ENCODE results near the gene NUP58.

NUP58 gene, protein sequence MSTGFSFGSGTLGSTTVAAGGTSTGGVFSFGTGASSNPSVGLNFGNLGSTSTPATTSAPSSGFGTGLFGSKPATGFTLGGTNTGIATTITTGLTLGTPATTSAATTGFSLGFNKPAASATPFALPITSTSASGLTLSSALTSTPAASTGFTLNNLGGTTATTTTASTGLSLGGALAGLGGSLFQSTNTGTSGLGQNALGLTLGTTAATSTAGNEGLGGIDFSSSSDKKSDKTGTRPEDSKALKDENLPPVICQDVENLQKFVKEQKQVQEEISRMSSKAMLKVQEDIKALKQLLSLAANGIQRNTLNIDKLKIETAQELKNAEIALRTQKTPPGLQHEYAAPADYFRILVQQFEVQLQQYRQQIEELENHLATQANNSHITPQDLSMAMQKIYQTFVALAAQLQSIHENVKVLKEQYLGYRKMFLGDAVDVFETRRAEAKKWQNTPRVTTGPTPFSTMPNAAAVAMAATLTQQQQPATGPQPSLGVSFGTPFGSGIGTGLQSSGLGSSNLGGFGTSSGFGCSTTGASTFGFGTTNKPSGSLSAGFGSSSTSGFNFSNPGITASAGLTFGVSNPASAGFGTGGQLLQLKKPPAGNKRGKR

DNA sequence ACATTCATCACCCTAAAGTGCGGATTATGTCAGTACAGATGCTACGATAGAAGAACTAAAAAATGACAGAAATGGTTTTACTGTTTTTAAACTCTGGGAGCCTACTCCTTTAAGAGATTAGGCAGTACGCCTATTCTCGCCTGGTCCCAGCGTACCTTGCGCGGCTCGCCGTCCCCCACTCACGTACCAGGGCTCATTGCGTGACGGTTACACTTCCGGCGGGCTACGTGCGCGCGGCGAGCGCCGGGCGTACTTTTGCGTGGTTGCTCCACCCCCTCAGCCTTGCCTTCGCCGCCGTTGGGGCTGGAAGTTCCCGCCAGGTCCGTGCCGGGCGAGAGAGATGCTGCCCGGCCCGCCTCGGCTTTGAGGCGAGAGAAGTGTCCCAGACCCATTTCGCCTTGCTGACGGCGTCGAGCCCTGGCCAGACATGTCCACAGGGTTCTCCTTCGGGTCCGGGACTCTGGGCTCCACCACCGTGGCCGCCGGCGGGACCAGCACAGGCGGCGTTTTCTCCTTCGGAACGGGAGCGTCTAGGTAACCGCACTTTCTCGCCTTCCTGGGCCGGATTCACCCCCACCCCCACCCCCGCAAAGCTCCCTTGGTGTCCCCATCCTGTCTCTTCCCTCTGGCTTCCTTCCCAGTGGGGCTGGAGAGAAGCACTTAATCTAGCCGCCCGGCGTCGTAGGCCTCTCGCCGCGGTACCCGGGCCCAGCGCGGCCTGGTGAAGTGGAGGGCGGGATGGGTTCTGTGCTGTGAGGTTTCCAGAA, at the start of gene NUP58:
NUP58 (plus strand) TSS at position 279 of the 767 bp plus-strand sequence; CDS start at position 428, 149 bp downstream.
- DNase-seq (ENCODE audit: low spot score), result peak; percentile 92

DNA sequence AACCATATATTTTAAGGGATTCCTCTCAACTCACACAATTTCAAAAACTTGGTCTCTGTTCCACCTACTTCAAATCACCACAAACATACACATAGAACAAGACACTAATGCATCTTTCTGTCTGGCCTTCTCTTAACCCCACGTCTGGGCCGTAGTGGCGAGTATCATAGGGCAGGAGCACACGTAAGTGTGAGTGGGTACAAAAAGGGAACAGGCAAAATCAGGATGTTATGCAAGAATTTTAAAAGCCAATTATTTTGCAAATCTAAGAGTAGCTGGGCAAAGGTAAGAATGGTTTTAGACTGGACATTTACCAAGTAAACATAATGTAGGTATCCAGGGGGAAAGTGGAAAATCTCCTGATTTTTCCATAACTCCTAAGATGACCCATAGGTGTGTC, 49.2 kb upstream of the NUP58 start:
- DNase-seq (ENCODE audit: low spot score), result no peak

DNA sequence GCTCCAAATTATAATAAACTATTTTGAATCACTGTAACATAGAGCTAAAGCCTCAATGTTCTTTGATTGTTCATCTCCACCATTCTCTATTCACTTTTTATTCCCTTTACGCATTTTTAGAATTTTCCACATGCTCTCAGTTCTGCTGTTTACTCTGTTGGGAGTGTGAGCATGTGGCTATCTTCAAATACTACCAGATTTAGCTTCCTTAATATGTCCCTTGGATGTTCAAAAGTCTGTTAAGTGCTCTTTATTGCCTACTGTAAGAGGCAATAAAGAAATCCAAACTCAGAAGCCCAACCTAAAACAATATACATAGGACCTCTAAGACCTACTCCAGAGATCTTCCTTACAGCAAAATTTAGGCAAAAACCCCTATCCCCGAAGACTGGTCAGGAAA, 48.7 kb upstream of the NUP58 start:
- DNase-seq (ENCODE audit: low spot score), result no peak

DNA sequence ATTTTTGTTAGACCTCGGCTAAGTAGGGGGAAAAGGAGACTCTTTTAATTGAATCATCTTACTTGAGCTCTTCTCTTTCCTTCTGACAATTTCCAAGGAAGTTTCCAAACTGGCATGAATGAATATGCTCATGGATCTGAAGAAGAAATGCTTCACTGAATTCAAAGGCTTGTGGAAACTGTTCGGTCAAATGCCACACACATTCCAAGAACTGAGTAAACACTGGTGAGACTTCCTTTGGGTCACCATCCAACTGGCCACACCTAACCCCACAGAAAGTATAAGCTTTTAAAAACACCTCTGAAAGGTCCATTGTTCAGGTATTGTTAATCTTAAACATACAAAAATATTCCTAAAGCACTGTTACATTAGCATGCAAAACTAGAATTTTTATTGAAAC, 47.7 kb upstream of the NUP58 start:
- DNase-seq (ENCODE audit: low spot score), result no peak

DNA sequence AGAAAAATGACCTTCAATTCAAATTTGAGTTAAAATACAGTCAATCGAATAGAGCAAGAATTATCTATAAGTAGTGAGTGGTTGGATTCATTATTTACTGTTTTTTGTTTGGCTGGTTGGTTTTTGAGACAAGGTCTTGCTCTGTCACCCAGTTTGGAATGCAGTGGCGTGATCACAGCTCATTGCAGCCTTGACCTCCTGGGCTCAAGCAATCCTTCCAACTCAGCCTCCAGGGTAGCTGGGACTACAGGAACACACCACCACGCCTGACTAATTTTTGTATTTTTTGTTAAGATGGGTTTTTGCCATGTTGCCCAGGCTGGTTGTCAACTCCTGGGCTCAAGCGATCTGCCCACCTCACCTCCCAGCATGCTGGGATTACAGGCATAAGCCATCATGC, 39.2 kb upstream of the NUP58 start:
- DNase-seq (ENCODE audit: low spot score), result no peak

DNA sequence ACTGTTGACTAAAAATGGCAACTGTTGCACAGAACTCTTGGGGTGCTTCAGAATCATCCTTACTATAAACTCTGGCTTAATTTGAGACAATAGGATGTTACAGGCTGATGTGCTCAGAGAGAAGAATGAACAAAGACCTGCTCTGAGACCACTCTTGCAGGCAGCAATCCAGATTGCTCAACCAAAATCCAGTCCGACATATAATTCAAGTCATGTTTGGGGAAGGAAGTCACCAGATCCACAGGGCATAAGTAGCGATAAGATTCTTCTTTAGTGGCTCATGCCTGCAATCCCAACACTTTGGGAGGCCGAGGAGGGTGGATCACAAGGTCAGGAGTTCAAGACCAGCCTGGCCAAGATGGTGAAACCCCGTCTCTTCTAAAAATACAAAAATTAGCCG, 34.7 kb upstream of the NUP58 start:
- DNase-seq (ENCODE audit: low spot score), result no peak

DNA sequence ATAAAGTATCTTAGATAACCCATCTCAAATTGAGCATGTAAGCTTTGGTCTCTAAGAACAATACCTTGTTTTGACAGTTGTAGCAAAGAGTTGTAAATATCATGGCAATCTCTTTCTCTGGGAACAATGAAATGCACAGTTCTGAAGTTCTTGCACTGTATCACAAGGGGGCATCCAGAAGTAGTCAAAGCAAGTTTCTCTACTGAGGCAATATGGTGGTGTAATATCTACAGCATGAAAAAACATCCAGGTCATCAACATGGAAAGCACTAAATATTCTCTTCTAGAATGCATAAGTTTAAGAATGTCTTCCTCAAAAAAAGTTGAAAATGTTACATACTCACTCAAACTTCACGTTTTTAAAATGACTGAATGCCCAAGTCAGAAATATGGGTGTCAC, 33.7 kb upstream of the NUP58 start:
- DNase-seq (ENCODE audit: low spot score), result no peak

DNA sequence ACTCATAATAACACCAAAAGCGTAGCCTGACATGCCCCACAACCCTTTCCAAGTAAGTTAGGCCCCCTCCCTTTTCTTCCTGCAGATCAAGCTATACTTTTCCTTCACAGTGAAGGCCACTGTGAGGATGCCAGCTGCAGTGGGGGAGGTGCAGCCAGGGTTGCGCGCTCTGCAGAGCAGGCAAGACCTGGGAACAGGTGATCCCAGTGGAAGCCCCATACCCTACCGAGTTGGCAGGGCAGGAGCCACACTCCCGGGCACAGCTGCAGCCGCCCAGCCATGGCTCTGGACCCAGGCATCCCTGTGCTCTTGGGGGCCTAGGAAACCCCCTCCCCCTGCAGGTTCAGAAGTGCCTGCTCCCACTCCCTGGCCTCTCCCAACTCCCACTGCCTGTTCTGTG, 32.9 kb upstream of the NUP58 start:
- no peak for DNase-seq (ENCODE audit: low spot score)

DNA sequence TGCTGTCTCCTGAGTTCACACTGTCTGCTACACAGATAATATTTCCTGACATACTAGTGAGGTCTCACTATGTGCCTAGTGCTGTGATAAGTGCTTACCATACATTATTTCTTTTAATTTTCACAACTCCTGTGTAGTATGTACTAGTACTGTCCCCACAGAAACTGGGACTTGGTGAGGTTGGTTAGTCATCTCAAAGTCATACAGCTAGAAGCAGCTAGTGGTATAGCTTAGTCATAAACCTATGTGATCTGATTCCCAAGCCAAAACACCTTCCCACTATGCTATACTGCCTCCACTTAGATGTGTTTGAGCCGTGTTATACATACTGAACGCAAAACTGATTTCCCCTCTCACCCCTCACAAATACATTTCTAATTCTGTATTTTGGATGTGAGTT, 24.7 kb upstream of the NUP58 start:
- no peak for DNase-seq (ENCODE audit: low spot score)

DNA sequence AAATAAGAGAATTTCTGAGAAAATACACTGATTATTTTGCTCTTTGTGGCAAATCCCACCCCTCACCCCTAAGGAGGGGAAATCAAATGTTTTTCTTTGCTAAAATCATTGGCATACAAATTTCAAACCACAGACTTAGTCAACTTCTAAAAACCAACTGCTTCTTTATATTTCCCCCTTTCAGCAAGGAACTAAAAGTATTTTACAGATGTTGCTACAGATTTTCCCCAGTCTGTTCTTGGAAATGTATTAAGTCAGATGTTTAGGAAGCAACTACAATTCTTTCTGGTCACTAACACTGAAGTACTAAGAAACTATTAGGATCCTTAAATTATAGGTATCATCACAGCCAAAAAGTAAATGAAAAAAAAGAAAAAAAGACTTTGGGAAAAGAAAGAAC, 21.0 kb upstream of the NUP58 start:
- DNase-seq (ENCODE audit: low spot score), result no peak

DNA sequence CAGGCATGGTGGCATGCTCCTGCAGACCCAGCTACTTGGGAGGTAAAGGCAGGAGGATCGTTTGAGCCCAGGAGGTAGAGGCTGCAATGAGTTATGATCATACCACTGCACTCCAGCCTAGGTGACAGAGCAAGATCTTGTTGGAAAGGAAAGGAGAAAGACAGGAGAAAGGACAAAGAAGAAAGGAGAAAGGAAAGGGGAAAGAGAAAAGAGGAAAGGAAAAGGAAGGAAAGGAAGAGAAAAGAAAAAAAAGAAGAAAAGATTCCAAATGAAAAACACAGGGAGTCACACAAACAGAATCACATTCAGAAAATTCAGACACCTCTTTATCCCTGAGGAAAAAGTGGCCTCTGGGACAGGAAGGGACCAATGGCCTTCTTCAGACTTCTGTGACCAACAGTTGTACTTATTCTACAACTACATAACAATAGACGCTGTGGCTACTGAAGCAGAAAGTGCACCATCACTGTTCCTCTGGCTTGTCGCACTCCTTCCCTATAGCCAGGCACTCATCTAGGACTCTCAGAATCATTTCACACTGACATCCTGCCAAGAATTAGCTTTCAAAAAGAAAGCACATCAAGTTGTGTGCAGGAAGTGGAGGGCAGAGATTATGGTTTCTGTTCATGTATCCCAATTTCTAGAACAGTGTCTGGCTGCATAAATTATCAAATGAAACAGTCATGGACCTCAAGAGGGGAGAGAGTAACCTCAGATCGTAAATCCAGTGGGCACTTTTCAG, 20.1 kb upstream of the NUP58 start:
- DNase-seq (ENCODE audit: low spot score), result no peak

DNA sequence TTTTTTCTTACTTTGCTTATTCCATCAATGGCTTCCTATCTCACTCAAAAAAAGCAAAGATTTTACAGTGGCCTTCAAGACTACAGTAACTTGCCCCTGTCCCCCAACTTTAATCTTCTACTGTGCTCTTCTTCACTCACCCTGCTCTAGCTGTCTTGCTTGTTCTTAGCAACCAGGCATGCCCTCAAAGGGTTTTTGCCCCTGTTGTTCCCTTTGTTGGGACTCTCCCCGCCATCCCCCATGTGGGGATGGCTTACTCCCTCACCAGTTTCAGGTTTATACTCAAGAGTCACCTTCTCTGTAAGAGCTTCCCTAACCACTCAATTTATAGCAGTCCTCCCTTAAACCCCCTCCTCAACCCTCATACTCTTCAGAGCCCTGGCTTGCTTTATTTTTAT, 19.5 kb upstream of the NUP58 start:
- no peak for DNase-seq (ENCODE audit: low spot score)

DNA sequence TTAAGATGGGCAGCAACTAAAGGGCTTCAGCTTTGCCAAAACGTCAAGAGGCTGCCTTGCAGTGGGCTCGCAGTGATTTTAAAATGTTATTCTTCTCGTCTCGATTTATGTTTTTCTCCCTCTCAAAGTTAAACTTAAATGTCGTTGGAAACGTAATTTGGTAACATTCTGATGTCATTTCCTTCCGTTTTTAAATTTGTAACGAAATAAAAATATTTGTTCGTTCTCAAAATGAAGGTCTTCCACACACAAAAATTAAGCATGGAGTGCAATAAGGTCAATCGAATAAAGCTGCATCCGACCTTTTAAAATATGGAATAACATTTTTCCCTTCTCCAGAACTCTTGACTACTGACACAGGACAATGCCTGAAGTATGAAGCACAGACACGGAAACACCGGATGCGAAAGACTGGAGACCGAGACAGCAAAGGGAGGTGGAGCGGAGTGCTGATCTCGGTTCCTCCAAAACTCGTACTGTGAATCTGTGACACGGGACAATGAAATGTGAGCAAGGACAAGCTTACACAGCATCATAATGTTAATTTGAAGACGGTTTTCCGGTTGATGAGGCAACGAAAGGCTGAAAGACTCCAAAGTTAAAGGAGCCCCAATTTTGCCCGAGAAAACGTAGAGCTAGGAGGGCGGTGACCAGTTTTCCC, 15.0 kb upstream of the NUP58 start:
- peak; percentile 43 for DNase-seq (ENCODE audit: low spot score)

DNA sequence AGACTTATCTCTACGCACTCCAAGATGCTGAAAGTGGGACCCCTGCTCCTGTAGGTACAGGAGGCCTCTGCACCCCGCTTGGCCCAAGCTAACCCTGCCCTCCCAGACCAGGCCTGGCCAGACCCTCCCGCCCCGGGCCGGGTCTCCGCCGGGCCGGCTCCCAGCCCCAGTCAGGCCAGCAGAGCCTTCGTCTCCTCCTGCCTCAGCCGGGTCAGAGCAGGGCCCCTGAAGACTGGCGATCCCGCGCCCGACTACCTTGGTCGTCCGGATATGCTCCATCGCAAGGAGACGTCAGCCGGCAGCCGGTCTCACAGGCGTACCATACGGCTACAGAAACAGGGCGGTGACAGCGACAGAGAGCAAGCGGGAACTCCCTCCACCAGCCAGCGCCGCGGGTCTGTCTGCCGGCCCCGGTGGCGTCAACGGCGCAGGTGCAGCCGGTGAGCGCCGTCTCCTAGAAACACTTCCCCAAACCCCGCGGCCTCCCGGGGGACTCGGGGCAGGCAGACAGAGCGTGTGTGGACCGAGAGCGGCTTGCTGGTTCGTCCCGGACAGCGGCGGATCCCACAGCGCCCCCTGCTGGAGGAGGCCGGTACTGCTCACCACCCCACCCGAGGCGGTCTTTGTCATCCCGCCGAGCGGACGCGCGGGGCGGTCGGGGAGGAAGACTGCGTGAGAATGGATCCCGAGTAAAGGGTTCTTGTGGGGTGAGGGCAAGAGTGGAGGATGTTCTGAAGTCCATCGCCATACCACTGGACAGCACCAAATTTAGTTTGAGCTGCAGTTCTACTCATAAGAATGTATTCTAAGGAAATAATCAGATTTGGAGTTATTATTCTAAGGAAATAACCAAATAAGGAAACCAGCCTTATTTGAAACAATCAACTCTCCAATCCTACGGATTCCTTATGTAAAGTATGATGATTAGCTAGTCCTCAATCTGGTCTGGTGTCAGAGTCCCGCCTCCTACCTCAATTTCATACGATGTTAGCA, 14.2 kb upstream of the NUP58 start, which contains the start of gene MTMR6:
MTMR6 (minus strand) TSS at position 520 of the 993 bp plus-strand sequence; CDS start at position 279, 241 bp downstream.
- peak; percentile 95 for DNase-seq (ENCODE audit: low spot score)

DNA sequence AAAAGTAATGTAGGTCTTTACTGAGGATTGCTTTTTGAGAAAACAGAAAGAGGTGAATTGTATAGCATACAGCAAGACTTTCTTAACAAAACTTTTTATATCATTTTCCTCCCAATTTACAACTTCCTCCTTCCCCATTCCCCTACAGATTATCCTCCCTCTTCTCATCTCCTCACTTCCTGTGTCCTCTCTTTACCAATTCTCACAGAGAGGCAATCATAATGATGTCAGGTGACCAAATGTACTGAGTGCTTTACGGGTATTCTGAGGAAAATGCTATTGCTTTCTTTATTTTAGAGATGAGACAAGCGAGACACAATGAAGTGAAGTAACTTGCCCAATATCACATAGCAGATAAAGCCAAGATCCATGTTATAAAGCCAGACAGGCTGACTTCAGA, 12.5 kb upstream of the NUP58 start:
- DNase-seq (ENCODE audit: low spot score), result no peak

DNA sequence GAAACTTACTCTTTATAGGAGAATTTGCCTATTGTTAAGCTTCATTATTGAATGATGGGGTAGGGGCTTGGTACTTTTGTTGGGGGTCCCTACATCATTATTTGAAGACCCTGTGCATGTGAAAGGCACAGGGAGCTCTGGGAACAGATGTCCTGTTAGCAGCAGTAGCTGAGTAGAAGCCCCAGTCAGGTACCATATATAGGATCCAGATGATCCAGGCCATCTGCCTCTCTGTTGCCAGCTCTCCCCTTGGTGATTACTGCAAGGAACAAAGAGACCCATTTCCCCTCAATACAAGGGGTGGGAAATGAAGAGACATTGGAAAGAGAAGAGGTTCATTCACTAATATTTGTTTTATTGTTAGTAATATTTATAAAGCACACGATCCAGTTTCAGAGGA, 9.7 kb upstream of the NUP58 start:
- no peak for DNase-seq (ENCODE audit: low spot score)

DNA sequence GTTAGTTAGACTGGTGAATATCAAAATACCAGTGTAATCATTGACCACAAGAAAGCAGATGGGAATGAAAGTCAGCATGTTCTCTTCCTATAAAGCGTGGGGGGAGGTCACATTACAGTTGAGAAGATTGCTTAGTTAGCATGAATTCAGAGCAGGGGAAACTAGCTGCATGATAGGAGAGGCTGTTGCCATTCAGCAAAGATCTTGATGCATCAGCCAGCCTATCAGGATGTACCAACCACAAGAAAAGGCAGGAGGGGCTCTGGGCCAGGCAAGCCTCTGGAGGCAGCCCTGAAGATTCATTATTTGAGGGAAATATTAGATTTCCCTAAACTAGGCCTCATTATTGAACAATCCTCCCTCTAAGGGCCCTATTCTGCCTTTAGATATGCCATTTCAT, 9.1 kb upstream of the NUP58 start:
- DNase-seq (ENCODE audit: low spot score), result no peak

DNA sequence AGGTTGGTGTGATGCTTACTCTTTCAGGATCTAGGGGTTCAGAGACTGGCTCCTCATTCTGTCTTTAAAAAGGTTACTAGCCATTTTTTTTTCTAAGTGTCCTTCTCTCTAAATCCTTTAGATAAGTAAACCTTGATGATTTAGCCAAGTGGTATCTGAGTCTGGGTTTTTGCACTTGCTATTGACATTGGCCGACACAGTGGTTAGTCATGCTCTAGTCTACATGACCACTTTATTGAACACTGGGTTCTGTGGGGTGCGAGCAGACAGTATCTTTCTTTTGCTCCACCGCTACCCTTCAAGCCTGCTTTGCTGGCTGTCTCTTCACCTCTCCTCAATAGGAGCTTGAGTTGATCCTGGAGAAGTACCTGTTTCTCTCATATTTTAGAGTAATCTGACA, 6.2 kb upstream of the NUP58 start:
- no peak for DNase-seq (ENCODE audit: low spot score)

DNA sequence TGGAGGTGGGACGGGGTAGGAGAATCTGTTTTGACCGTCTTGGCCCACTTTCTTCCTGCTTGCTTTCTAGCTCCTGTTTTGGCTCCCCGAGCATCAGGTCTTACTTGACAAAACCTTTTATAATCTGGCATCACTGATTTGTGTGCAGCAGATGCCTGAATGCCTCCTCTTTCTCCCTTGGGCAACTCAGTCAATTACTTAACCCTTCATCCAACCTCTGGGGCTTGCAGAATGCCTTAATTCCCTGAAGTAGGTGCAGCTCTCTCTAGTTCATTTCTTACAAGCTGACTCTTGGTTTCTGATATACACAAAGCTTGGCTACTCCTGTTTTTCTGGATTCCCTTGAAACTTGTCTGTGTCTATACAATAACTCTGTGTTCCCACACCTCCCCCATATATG, 5.7 kb upstream of the NUP58 start:
- no peak for DNase-seq (ENCODE audit: low spot score)

DNA sequence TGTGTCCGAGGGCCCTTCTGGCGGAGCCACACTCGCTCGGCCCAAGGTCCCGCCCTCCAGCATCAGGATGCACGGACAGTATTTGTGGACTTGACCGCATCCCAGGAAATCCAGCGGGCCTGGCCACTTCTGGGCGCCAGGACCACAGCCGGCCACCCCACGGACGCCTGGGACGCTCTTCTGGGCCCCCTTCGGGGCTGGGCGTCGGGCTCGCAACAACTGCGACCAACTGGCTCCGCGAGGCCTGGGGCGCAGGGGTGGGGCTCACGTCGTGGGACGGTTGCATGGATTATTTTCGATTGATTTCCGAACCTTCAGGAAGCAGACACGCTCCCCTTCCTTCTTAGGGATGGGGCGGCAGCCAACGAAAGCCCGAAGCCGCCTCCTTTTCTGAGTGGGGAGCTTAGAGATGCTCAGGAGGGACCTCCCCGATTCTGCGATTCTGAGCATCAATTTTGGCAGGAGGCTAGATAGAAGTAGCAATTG, 521 bp upstream of the NUP58 start:
- DNase-seq (ENCODE audit: low spot score), result no peak

Data from AG08395 (cell line).